MCF 10A (cell line): ENCODE results near the gene PTPRE. TPM values are rescaled to one million over a fixed set of nuclear protein-coding genes. Genes with fewer than 3 reads are reported as not detected.

Source experiments
- BruUV-seq: library from RNA; stranded (reverse); fragments of 400-500 nt; replicated peaks from 2 replicates; lab custom pipeline; 2021; lab: Mats Ljungman, UMichigan
- CTCF ChIA-PET: fragments of 300-600 bp; sonication (Branson Sonifier 250); formaldehyde crosslinking; extraction: SDS; loops from one replicate; lab custom pipeline; 2021; ENCODE audit warnings: antibody characterized with exemption, inconsistent platforms; lab: Yijun Ruan, JAX
- POLR2A ChIA-PET: fragments of 300-600, 350-650 bp; sonication (Branson Sonifier 250); formaldehyde crosslinking; extraction: SDS; loops from one replicate; lab custom pipeline; 2020; ENCODE audit warnings: antibody characterized with exemption, inconsistent platforms; lab: Yijun Ruan, JAX
- DNase-seq: peaks from one replicate; pipeline ENCODE4 v3.0.0-alpha.2; 2018; ENCODE audit not compliant: unreplicated experiment
- H3K27ac Mint-ChIP-seq: one replicate; pipeline ENCODE4 v1.8.0; 2022; ENCODE audit warnings: mild to moderate bottlenecking, low read depth, mixed read lengths; ENCODE audit not compliant: unreplicated experiment
- H3K27me3 Mint-ChIP-seq: one replicate; pipeline ENCODE4 v1.8.0; 2022; ENCODE audit warnings: mixed read lengths; ENCODE audit not compliant: insufficient read depth, unreplicated experiment
- H3K36me3 Mint-ChIP-seq: one replicate; pipeline ENCODE4 v1.8.0; 2022; ENCODE audit warnings: mild to moderate bottlenecking, moderate library complexity, mixed read lengths; ENCODE audit not compliant: insufficient read depth, unreplicated experiment
- H3K4me1 Mint-ChIP-seq: one replicate; pipeline ENCODE4 v1.8.0; 2022; ENCODE audit warnings: mixed read lengths; ENCODE audit not compliant: insufficient read depth, unreplicated experiment
- H3K4me3 Mint-ChIP-seq: one replicate; pipeline ENCODE4 v1.8.0; 2022; ENCODE audit warnings: mild to moderate bottlenecking, moderate library complexity, mixed read lengths; ENCODE audit not compliant: unreplicated experiment
- H3K9me3 Mint-ChIP-seq: one replicate; pipeline ENCODE4 v1.8.0; 2022; ENCODE audit warnings: mixed read lengths; ENCODE audit not compliant: unreplicated experiment
- CTCF ChIP-seq: fragments of 200-600 bp; IDR thresholded peaks from one replicate; pipeline ENCODE4 v1.8.0; 2022; ENCODE audit warnings: antibody characterized with exemption, mild to moderate bottlenecking; ENCODE audit not compliant: unreplicated experiment
- intact Hi-C: fragments of 100-400 bp; cut with micrococcal nuclease; formaldehyde crosslinking; loops from 2 replicates; pipeline ENCODE4 v1.14.1; 2022
- total RNA-seq: library from RNA; stranded (reverse); gene quantifications from 2 replicates; pipeline ENCODE4 v1.2.3, GENCODE V29; 2022

Gene PTPRE
- total RNA-seq, 1 experiment from 2014 or later = 34.6 TPM

GRCh38 chr10:128116851-128117615 is 210.1 kb downstream of the PTPRE start:
- peaks cover 13% of the 10 kb centered on the region for H3K36me3 Mint-ChIP-seq
- no peak for DNase-seq
- H3K27ac Mint-ChIP-seq = no peak overlapping the region
- no peaks in the 10 kb centered on the region for H3K9me3 Mint-ChIP-seq
- no peaks in the 10 kb centered on the region for H3K27me3 Mint-ChIP-seq
- peaks cover 13% of the 10 kb centered on the region for H3K4me1 Mint-ChIP-seq
- TF ChIP-seq CTCF = no peak
- intact Hi-C loops = no loop called here
- CTCF ChIA-PET = interaction anchor here (0.5 to 5.1 kb wide), 12 partner anchors 8 to 82 kb away, joined by 3 to 26 read pairs (median 5); partner anchors contain the start of gene MKI67
- BruUV-seq = no TSS peak
- POLR2A ChIA-PET = interaction anchor here (0.6 to 1.6 kb wide), 5 partner anchors 9 to 66 kb away, joined by 3 to 6 read pairs (median 3); no protein-coding TSS in a partner anchor
- no peak overlapping the region for H3K4me3 Mint-ChIP-seq

- H3K27ac Mint-ChIP-seq = peak overlapping the region; percentile 71
- peaks cover 29% of the 10 kb centered on the region for H3K4me1 Mint-ChIP-seq
- TF ChIP-seq CTCF = no peak
- H3K27me3 Mint-ChIP-seq = no peaks in the 10 kb centered on the region
- ChIA-PET POLR2A (interaction anchor here (1.1 to 3.1 kb wide), 3 partner anchors 30 to 74 kb away, joined by 4 to 19 read pairs (median 4); no protein-coding TSS in a partner anchor), CTCF (interaction anchor here (0.9 to 3.0 kb wide), 3 partner anchors 27 to 34 kb away, joined by 3 to 13 read pairs (median 3); no protein-coding TSS in a partner anchor)
- no peaks in the 10 kb centered on the region for H3K9me3 Mint-ChIP-seq
- peaks cover 11% of the 10 kb centered on the region for H3K36me3 Mint-ChIP-seq
- DNase-seq = no peak
- intact Hi-C loops = no loop called here
- no TSS peak for BruUV-seq
- H3K4me3 Mint-ChIP-seq = no peak overlapping the region
These were observed 215.0 kb downstream of the PTPRE start for GRCh38 chr10:128121750-128122412.

- ChIA-PET POLR2A (interaction anchor here (0.7 to 3.1 kb wide), 9 partner anchors 14 to 197 kb away, joined by 3 to 19 read pairs (median 3); no protein-coding TSS in a partner anchor), CTCF (interaction anchor here (0.9 to 3.0 kb wide), 6 partner anchors 26 to 88 kb away, joined by 3 to 13 read pairs (median 4); no protein-coding TSS in a partner anchor)
- TF ChIP-seq CTCF = no peak
- no peaks in the 10 kb centered on the region for H3K9me3 Mint-ChIP-seq
- no peak overlapping the region for H3K4me3 Mint-ChIP-seq
- no TSS peak for BruUV-seq
- peaks cover 11% of the 10 kb centered on the region for H3K36me3 Mint-ChIP-seq
- intact Hi-C loops = no loop called here
- H3K27ac Mint-ChIP-seq = peak overlapping the region; percentile 71
- no peaks in the 10 kb centered on the region for H3K27me3 Mint-ChIP-seq
- peaks cover 29% of the 10 kb centered on the region for H3K4me1 Mint-ChIP-seq
- no peak for DNase-seq
These were observed 216.0 kb downstream of the PTPRE start for GRCh38 chr10:128122931-128123330.

GRCh38 chr10:128123846-128124245 is 216.9 kb downstream of the PTPRE start:
- CTCF ChIA-PET = interaction anchor here (0.9 to 4.1 kb wide), 6 partner anchors 24 to 89 kb away, joined by 3 to 19 read pairs (median 8); no protein-coding TSS in a partner anchor
- DNase-seq = no peak
- Mint-ChIP-seq H3K4me3 (peak overlapping the region; percentile 76), H3K4me1 (peaks cover 29% of the 10 kb centered on the region), H3K27me3 (no peaks in the 10 kb centered on the region), H3K36me3 (peaks cover 11% of the 10 kb centered on the region), H3K9me3 (no peaks in the 10 kb centered on the region), H3K27ac (peak overlapping the region; percentile 87)
- POLR2A ChIA-PET = interaction anchor here (0.6 to 3.1 kb wide), 11 partner anchors 9 to 1986 kb away, joined by 3 to 19 read pairs (median 3); no protein-coding TSS in a partner anchor
- TF ChIP-seq CTCF = no peak
- intact Hi-C loops = no loop called here
- BruUV-seq = no TSS peak
